Measurements from ENCODE around the gene UBE2L5. TPM values are rescaled to one million over a fixed set of nuclear protein-coding genes. Genes with fewer than 3 reads are reported as not detected.

The UBE2L5 gene
- total and polyA plus RNA-seq, 2 of the 4 experiments (the other 2 are of a cell fraction) = 0.18 TPM; not detected in 1

GRCh38 chr13:30412346-30412745 lies 9.9 kb upstream of the UBE2L5 start:
- Histone ChIP-seq H3K9me1 (ENCODE audit: insufficient read depth, low read length) (0 out of 2 replicates have a peak, but pooled peaks cover 4% of the 10 kb centered on the region), H3K27me3 (ENCODE audit: control insufficient read depth, insufficient read depth, low read length) (no peaks in the 10 kb centered on the region), H4K8ac (ENCODE audit: low read depth in 2 of 2, low read length in 2 of 2) (no peak overlapping the region), H4K5ac (ENCODE audit: low read depth, low read length) (no peak overlapping the region), H2BK15ac (ENCODE audit: low read depth, low read length) (no peak overlapping the region), H2AK9ac (replicated peaks; ENCODE audit: low read depth, low read length, poor library complexity) (no peak overlapping the region), H3K23ac (ENCODE audit: low read depth, low read length) (no peak overlapping the region), H3K9me3 (ENCODE audit: control insufficient read depth, insufficient read depth, low read length) (no peaks in the 10 kb centered on the region), H3K27ac (ENCODE audit: insufficient read depth, low read length) (no peak overlapping the region), H3K4me3 (ENCODE audit: insufficient read depth, low read depth, low read length) (no peak overlapping the region), H3K9ac (ENCODE audit: low read depth, low read length) (no peak overlapping the region), H2AFZ (replicated peaks; ENCODE audit: low read length, poor library complexity) (no peak overlapping the region), H3K56ac (ENCODE audit: extremely low read depth, insufficient read depth, low read length) (no peak overlapping the region), H3K36me3 (ENCODE audit: control insufficient read depth, insufficient read depth, low read length) (no peaks in the 10 kb centered on the region), H3K18ac (ENCODE audit: low read depth, low read length) (no peak overlapping the region), H3K14ac (replicated peaks; ENCODE audit: low read depth, low read length) (no peak overlapping the region), H4K20me1 (ENCODE audit: insufficient read depth, low read length) (no peaks in the 10 kb centered on the region), H2BK5ac (ENCODE audit: low read depth, low read length, poor library complexity, severe bottlenecking) (no peak overlapping the region), H3K79me1 (ENCODE audit: low read depth in 1 of 2, low read length in 2 of 2) (no peaks in the 10 kb centered on the region), H4K91ac (ENCODE audit: insufficient read depth, low read depth, low read length) (no peak overlapping the region), H3K4me1 (ENCODE audit: control insufficient read depth, insufficient read depth, low read length) (peaks cover 2% of the 10 kb centered on the region; the same call in 1 of the 2 replicates), H2BK120ac (ENCODE audit: low read depth, low read length) (no peak overlapping the region), H2AK5ac (ENCODE audit: low read depth, low read length) (no peak overlapping the region), H3K4me2 (ENCODE audit: low read depth, low read length) (no peak overlapping the region), H2BK20ac (ENCODE audit: low read depth, low read length) (no peak overlapping the region), H3K4ac (ENCODE audit: low read depth, low read length) (no peak overlapping the region)
- in situ Hi-C loops (cut with MboI; ENCODE audit: low sequenced_read_pairs) = no loop called here
- dilution Hi-C loops (cut with HindIII; ENCODE audit: low sequenced_read_pairs, unreplicated experiment) = no loop called here
- TF ChIP-seq CTCF (conservative IDR thresholded peaks at IDR 0.05; ENCODE audit: low read depth, low read length) (no peak), RAD21 (IDR thresholded peaks at IDR 0.05; ENCODE audit: low read length) (no peak), BHLHE40 (IDR thresholded peaks at IDR 0.05; ENCODE audit: low read depth, low read length) (no peak), MXI1 (IDR thresholded peaks at IDR 0.05; ENCODE audit: borderline replicate concordance, low read depth, low read length) (no peak), CEBPB (IDR thresholded peaks at IDR 0.05; ENCODE audit: low read depth, low read length) (no peak), FOS (IDR thresholded peaks at IDR 0.05; ENCODE audit: low read depth, low read length) (no peak), RFX5 (IDR thresholded peaks at IDR 0.05; ENCODE audit: low read depth, low read length) (no peak), MAFK (IDR thresholded peaks at IDR 0.05; ENCODE audit: low read depth, low read length) (no peak), NFE2L2 (IDR thresholded peaks at IDR 0.05; ENCODE audit: low read depth, low read length) (no peak), POLR2A (IDR thresholded peaks at IDR 0.05; ENCODE audit: low read depth, low read length) (no peak), CHD1 (IDR thresholded peaks at IDR 0.05; ENCODE audit: low read depth, low read length) (no peak), RCOR1 (IDR thresholded peaks at IDR 0.05; ENCODE audit: insufficient replicate concordance, low read length) (no peak), SMC3 (IDR thresholded peaks at IDR 0.05; ENCODE audit: low read depth, low read length) (no peak), MAZ (IDR thresholded peaks at IDR 0.05; ENCODE audit: borderline replicate concordance, low read depth, low read length) (no peak), USF2 (IDR thresholded peaks at IDR 0.05; ENCODE audit: low read depth, low read length) (no peak)
- TF ChIP-seq, protein P1, sequence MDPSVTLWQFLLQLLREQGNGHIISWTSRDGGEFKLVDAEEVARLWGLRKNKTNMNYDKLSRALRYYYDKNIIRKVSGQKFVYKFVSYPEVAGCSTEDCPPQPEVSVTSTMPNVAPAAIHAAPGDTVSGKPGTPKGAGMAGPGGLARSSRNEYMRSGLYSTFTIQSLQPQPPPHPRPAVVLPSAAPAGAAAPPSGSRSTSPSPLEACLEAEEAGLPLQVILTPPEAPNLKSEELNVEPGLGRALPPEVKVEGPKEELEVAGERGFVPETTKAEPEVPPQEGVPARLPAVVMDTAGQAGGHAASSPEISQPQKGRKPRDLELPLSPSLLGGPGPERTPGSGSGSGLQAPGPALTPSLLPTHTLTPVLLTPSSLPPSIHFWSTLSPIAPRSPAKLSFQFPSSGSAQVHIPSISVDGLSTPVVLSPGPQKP (IDR thresholded peaks at IDR 0.05; ENCODE audit: borderline replicate concordance, low read depth, low read length) = no peak
- intact Hi-C loops (cut with micrococcal nuclease) = no loop called here
- BruUV-seq (replicated peaks) = no TSS peak
- CTCF ChIA-PET = interaction anchor here (0.6 kb wide), 1 partner anchor 42 kb away, joined by 6 read pairs; no protein-coding TSS in a partner anchor
- no peak for ATAC-seq (ENCODE audit: low read depth)
- no peak for DNase-seq
- POLR2A ChIA-PET (ENCODE audit: unreplicated experiment) = no interaction called here
